NCI-H1694 treated with DMSO at 0.1 percent for 48 hours (cell line): ENCODE measurements around the gene PXK.

Experiments
- DNase-seq: peaks from one replicate; lab custom pipeline; 2025; lab: John Stamatoyannopoulos, UW

Gene PXK

DNA sequence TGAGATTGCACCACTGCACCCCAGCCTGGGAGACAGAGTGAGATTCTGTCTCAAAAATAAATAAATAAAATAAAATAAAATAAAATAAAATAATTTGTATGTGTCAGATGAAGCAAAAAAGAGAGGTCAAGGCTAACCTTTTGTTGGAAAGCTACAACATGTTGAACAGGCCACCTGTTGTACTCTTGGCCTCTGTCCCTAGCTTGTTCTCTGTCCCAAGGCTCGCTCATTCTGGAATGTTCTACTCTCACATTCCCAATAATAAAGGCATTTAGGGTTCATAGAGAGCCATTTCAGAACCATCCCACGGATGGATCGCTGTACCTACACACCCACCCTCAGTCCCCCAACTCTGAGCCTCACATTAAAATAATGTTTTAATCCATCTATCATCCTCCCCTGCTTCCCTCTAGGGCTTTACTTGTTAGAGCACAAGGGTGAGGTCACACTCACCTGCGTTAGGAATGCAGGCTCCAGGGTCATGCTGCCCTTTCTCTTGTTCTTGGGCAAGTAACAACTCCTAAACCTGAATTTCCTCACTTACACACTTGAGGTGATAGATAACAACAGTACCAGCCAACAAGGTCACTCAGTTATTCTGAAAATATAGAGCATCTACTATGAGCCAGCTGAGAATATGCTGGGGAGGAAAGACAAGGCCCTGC is 134.3 kb downstream of the PXK start:
- DNase-seq: no peak

DNA sequence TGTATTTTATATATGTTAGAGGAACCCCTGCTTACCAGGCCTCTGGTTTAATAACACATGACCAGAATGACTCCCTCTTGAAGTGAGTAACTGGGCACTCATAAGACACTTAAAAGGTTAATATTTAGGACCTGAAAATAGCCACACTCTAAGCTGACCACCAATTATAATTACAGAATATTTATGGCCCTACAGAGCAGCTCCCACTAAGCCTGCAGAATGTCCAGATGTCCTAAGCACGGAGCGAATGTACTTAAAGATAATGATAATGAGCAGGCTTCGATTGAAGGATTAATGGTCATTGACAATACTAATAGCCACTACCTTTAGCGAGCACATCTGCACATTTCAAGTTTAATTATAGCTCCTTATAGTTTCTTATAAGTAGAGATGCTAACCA is 136.4 kb downstream of the PXK start:
- DNase-seq: no peak

DNA sequence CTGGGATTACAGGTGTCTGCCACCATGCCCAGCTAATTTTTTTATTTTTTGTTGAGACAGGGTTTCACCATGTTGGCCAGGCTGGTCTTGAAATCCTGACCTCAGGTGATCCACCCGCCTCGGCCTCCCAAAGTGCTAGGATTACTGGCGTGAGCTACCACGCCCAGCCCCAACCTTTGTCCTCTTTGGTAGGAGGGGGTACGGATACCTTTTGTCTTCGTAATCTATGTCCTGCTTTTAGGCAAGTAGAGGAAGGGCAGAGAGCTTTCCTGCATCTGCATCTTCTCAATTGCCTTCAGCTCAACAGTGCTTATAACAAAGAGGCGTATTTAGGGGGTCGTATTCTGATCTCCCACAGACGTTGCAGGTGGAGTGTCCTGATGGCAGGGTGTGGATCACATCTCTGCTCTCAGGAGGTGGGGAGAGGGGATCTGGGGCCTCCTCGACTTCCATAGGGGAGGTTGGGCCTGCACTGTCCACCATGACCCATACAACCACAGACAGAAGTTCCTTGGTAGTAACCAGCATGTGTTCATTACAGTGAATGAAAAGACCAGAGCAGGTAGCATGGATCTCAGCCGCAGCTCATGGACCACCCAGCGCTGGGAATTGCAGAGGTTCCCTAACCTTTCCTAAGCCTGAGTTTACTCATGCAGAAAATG is 137.8 kb downstream of the PXK start:
- DNase-seq: no peak

DNA sequence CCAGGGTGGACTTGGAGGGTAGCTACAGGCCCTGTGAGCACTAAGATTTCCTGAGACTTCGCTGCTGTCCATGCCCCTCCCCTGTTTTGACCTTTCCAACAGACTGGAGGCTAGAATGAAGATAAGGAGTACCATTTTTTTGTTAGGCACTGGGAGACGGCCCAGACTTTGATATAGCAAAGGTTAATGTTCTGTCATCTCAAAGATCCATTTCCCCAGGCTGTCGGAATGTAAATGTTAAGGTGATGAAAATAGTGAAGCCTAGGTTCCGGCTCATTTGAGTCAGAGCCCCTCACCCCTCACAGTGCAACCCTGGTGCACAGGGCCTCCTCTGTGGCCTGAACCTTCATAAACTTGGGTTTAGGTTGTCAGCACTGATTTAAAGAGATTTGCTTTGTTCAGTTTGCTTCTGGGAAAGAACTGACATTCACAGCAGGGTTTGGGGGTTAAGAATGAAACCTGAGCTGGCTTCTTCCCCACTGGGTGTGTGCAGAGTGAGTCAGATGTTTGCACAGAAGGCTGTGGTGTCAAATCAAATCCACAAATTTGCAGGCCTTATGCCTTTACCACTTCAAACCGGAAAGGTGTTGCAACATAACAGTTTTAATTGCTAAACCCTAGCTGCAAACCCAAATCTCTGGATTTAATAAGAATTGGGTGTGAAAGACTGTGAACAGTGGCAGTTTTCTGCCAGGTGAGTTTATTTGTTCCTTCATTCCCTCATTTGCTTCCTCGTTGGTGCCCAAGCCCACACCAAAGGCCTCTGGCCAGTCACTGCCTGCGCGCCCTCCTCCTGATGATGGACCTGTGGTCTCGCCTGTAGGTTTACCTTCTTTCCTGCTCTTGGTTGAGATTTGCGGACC is 138.6 kb downstream of the PXK start:
- DNase-seq: peak; percentile 45

DNA sequence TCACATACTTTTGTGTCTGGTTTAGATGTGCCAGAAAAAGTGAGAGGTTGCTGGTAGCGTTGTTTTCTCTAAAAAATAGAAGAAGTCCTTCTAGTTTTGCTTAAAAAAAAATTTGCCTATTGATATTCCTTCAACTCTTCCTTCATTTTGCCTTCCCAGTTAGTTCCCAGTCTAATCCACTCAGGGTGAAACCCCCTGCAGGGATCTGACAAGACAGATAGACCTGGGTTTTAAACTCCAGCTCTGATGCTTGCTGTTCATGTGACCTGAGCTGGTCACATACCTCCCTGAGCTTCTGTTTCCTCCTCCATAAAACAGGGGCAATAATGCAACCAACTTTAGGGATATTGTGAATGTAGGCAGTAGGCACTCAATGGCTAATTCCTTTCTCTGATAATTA is 140.6 kb downstream of the PXK start:
- no peak for DNase-seq

DNA sequence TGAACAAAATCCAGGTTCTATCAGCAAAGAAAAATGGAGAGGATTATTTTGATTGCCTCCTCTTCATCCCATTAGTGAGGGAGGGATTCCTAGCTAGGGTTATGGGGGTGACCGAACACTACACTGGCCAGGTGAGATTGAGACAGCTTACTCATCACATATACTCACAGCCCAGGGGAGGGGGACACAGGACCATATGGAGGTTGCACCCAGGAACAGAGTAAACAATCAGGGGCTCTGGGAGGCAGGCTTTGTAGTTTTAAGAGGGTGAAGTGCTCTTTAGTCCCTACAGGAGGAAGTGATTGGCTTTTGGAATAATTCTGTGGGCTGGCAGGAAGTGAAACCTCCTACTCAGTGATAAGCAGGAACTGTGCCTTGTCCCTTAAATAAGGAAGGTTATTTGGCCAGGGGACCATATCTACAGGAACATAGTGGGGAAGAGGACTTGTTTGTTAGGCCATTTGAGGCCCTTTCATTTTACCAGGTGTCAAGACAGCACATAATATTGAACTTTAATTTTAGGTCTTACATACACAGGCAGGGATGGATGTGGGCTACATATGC is 141.7 kb downstream of the PXK start:
- no peak for DNase-seq

DNA sequence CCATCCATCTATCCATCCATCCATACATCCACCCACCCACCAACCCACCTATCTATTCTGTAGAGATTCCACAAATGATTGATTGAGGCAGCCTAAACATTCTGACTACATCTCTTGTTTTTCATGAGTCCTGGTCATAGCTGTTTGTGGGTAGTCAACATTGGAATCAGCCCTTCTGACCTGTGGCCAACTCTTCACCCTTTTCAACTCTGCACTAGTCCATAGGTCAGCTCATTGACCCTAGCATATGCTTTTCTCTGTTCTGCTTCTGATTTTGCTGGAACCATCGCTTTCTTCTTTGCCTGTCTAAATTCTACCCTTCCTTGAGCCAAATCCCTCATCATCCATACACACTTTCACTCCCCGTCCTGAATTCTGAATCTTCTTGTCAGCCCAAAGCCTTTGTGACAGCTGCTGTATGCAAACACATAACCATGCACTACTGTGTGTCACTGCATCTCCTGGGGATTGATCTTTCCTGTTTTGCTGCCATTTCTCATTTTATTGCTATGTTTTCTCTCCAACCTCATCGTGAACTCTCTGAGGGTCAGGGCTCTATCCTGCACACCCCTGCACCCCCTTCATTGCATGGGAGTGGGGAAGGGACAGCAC is 142.4 kb downstream of the PXK start:
- no peak for DNase-seq
